Thymus (tissue), 11 donors: Measurements from ENCODE around the gene ECHS1. TPM values are rescaled to one million over a fixed set of nuclear protein-coding genes. Genes with fewer than 3 reads are reported as not detected.

Source experiments
- DNase-seq, 9 donors: peaks; one replicate each; pipeline ENCODE4 v3.0.0-alpha.2; 2013; ENCODE audit warnings: low spot score in 9 of 9, low read depth in 6 of 9, missing footprints in 1 of 9
- H3K27ac ChIP-seq, 2 donors: one replicate each; pipeline ENCODE4 v1.5.1; 2013; ENCODE audit warnings: control low read depth in 1 of 2, low read depth in 1 of 2, low read length in 1 of 2, mild to moderate bottlenecking in 1 of 2, moderate library complexity in 1 of 2
- H3K27me3 ChIP-seq, 2 donors: one replicate each; pipeline ENCODE4 v1.5.1; 2013; ENCODE audit warnings: low read length in 1 of 2; ENCODE audit not compliant: control insufficient read depth in 2 of 2, insufficient read depth in 1 of 2
- H3K36me3 ChIP-seq, 2 donors: one replicate each; pipeline ENCODE4 v1.5.1; 2013; ENCODE audit warnings: low read length in 1 of 2, mild to moderate bottlenecking in 1 of 2, moderate library complexity in 1 of 2; ENCODE audit not compliant: control insufficient read depth in 2 of 2, insufficient read depth in 2 of 2
- H3K4me1 ChIP-seq, 2 donors: one replicate each; pipeline ENCODE4 v1.5.1; 2013; ENCODE audit warnings: low read length in 2 of 2; ENCODE audit not compliant: control insufficient read depth in 2 of 2, insufficient read depth in 2 of 2
- H3K4me3 ChIP-seq, 2 donors: one replicate each; pipeline ENCODE4 v1.5.1; 2013; ENCODE audit warnings: low read length in 2 of 2, control low read depth in 1 of 2, mild to moderate bottlenecking in 1 of 2
- H3K9me3 ChIP-seq, 2 donors: one replicate each; pipeline ENCODE4 v1.5.1; 2013; ENCODE audit warnings: low read length in 1 of 2, mild to moderate bottlenecking in 1 of 2; ENCODE audit not compliant: control insufficient read depth in 2 of 2, insufficient read depth in 1 of 2
- WGBS: extraction: QIAGEN DNeasy Blood & Tissue Kit; methylation state at CpG from one replicate; pipeline ENCODE4 v1.1.7; 2013; 5-methylcytosine and 5-hydroxymethylcytosine counted together
- polyA plus RNA-seq: library from polyadenylated mRNA; stranded (reverse); fragments of 200-250 nt; gene quantifications from one replicate; pipeline ENCODE4 v1.2.3, GENCODE V29; 2013
- total RNA-seq: library from RNA; stranded (reverse); fragments of 120-200 nt; gene quantifications from one replicate; pipeline ENCODE4 v1.2.4, GENCODE V29; 2013
- donor health status: healthy.

ECHS1 gene
- total and polyA plus RNA-seq, 2 donors: 39.8 to 54.9 TPM

- H3K27me3 ChIP-seq: no peaks in the 10 kb centered on the region
- no peak overlapping the region for H3K4me3 ChIP-seq
- no peaks in the 10 kb centered on the region for H3K9me3 ChIP-seq
- peaks cover 0 to 4% of the 10 kb centered on the region in 2 donors for H3K4me1 ChIP-seq
- H3K27ac ChIP-seq: no peak overlapping the region
- H3K36me3 ChIP-seq: peaks cover 49 to 60% of the 10 kb centered on the region in 2 donors
- WGBS: 98% methylated on average over 21 of the region's 21 CpGs
- DNase-seq: no peak
Measured at GRCh38 chr10:133401981-133402725, 29.0 kb upstream of the ECHS1 start.

- Histone ChIP-seq H3K4me1 (peaks cover 0 to 4% of the 10 kb centered on the region in 2 donors), H3K36me3 (peaks cover 53 to 64% of the 10 kb centered on the region in 2 donors), H3K27me3 (no peaks in the 10 kb centered on the region), H3K4me3 (no peak overlapping the region), H3K9me3 (no peaks in the 10 kb centered on the region), H3K27ac (peak overlapping the region in 1 of 2 donors; percentile 17)
- no peak for DNase-seq
- WGBS: 95% methylated on average over 12 of the region's 12 CpGs
Measured at GRCh38 chr10:133401500-133401899, 28.3 kb upstream of the ECHS1 start.

GRCh38 chr10:133400624-133401424, 27.7 kb upstream of the ECHS1 start:
- WGBS: 93% methylated on average over 10 of the region's 10 CpGs
- Histone ChIP-seq H3K27me3 (no peaks in the 10 kb centered on the region), H3K4me3 (no peak overlapping the region), H3K27ac (peak overlapping the region; percentile 38 to 68), H3K4me1 (peaks cover 0 to 4% of the 10 kb centered on the region in 2 donors), H3K9me3 (no peaks in the 10 kb centered on the region), H3K36me3 (peaks cover 56 to 70% of the 10 kb centered on the region in 2 donors)
- no peak for DNase-seq

GRCh38 chr10:133399123-133399601, 26.0 kb upstream of the ECHS1 start:
- no peak for DNase-seq
- Histone ChIP-seq H3K27me3 (no peaks in the 10 kb centered on the region), H3K9me3 (no peaks in the 10 kb centered on the region), H3K4me1 (peaks cover 4 to 13% of the 10 kb centered on the region in 2 donors), H3K4me3 (no peak overlapping the region), H3K36me3 (peaks cover 56 to 64% of the 10 kb centered on the region in 2 donors), H3K27ac (no peak overlapping the region)
- 98% methylated on average over 19 of the region's 19 CpGs for WGBS

- H3K27me3 ChIP-seq: no peaks in the 10 kb centered on the region
- peaks cover 51 to 58% of the 10 kb centered on the region in 2 donors for H3K36me3 ChIP-seq
- no peak overlapping the region for H3K27ac ChIP-seq
- 97% methylated on average over 7 of the region's 7 CpGs for WGBS
- no peaks in the 10 kb centered on the region for H3K9me3 ChIP-seq
- H3K4me3 ChIP-seq: no peak overlapping the region
- peaks cover 4 to 17% of the 10 kb centered on the region in 2 donors for H3K4me1 ChIP-seq
- DNase-seq: no peak
Measured at GRCh38 chr10:133397938-133398337, 24.8 kb upstream of the ECHS1 start.

GRCh38 chr10:133396035-133396624, 23.0 kb upstream of the ECHS1 start:
- 98% methylated on average over 19 of the region's 19 CpGs for WGBS
- Histone ChIP-seq H3K27ac (no peak overlapping the region), H3K4me3 (no peak overlapping the region), H3K9me3 (no peaks in the 10 kb centered on the region), H3K4me1 (peaks cover 4 to 17% of the 10 kb centered on the region in 2 donors), H3K36me3 (peaks cover 36 to 42% of the 10 kb centered on the region in 2 donors), H3K27me3 (no peaks in the 10 kb centered on the region)
- DNase-seq: no peak

- H3K4me1 ChIP-seq: peaks cover 4 to 25% of the 10 kb centered on the region in 2 donors
- DNase-seq: no peak
- peak overlapping the region; percentile 74 to 87 for H3K4me3 ChIP-seq
- H3K9me3 ChIP-seq: no peaks in the 10 kb centered on the region
- WGBS: 44% methylated on average over 21 of the region's 21 CpGs
- no peak overlapping the region for H3K27ac ChIP-seq
- no peaks in the 10 kb centered on the region for H3K27me3 ChIP-seq
- peaks cover 30 to 31% of the 10 kb centered on the region in 2 donors for H3K36me3 ChIP-seq
Measured at GRCh38 chr10:133394801-133395221, 21.7 kb upstream of the ECHS1 start.

GRCh38 chr10:133394064-133394663, 21.0 kb upstream of the ECHS1 start, which contains the start of gene MTG1:
Gene MTG1, plus strand, starts transcription at chr10:133394157. Its CDS starts 64 bp downstream, at chr10:133394221.
- no peaks in the 10 kb centered on the region for H3K27me3 ChIP-seq
- H3K4me3 ChIP-seq: peak within 1 kb of the TSS; percentile 74 to 87
- H3K36me3 ChIP-seq: peaks cover 25 to 27% of the 10 kb centered on the region in 2 donors
- peak in 8 of 9 donors; percentile 84 to 96 (median 88) for DNase-seq
- no peaks in the 10 kb centered on the region for H3K9me3 ChIP-seq
- under 1% methylated on average over 69 of the region's 69 CpGs for WGBS
- H3K4me1 ChIP-seq: peaks cover 10 to 31% of the 10 kb centered on the region in 2 donors
- H3K27ac ChIP-seq: peak within 1 kb of the TSS; percentile 32 to 38
